ENCODE measurements around the gene GPR141.

Gene GPR141

DNA sequence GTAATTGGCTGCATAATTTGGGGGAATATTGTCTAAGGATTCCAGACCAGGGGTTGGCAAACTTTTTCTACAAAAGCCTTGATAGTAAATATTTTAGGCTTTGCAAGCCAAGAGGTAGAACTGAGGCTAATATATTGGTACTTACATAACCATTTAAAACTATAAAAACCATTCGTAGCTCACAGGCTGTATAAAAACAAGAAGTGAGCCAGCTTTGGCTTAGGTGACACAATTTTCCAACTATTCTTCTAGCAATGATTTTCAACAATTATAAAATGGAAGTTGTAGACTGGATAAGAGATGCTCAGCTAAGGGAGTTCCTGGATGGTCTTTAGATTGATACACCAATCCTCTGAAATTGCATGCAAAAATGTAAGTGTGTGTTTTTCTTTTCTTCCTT lies 1.4 kb downstream of the GPR141 start:
- ChIA-PET CTCF (interaction anchor here (0.6 to 1.9 kb wide), 3 partner anchors 10 to 126 kb away, joined by 3 to 9 read pairs (median 3); no protein-coding TSS in a partner anchor), POLR2A (interaction anchor here (0.6 to 1.7 kb wide), 2 partner anchors 9 to 15 kb away, joined by 4 read pairs; no protein-coding TSS in a partner anchor)
- Histone ChIP-seq H3K36me3 (ENCODE audit: control insufficient read depth in 4 of 4, insufficient read depth in 4 of 4, low read length in 3 of 4) (peaks cover 0 to 7% (median 0%) of the 10 kb centered on the region in 4 experiments), H3K9me3 (ENCODE audit: control extremely low read depth in 1 of 5, control insufficient read depth in 4 of 5, insufficient read depth in 2 of 5, low read depth in 1 of 5, low read length in 4 of 5) (peaks cover 0 to 3% (median 0%) of the 10 kb centered on the region in 5 experiments), H3K4me3 (ENCODE audit: control insufficient read depth in 1 of 7, extremely low read depth in 1 of 7, insufficient read depth in 4 of 7, low read depth in 2 of 7, low read length in 6 of 7) (peak overlapping the region in 6 of 7 experiments; percentile 54 to 72 (median 67)), H3K4me1 (ENCODE audit: control extremely low read depth in 1 of 4, control insufficient read depth in 4 of 4, insufficient read depth in 4 of 4, low read length in 3 of 4) (peaks cover 12 to 60% (median 35%) of the 10 kb centered on the region in 4 experiments), H3K27ac (ENCODE audit: insufficient read depth in 1 of 2, low read depth in 1 of 2, low read length in 2 of 2, poor library complexity in 1 of 2, severe bottlenecking in 2 of 2) (peak overlapping the region; percentile 62 to 76), H3K27me3 (replicated peaks in 2 of 5; ENCODE audit: control insufficient read depth in 4 of 5, insufficient read depth in 5 of 5, low read length in 4 of 5) (no peaks in the 10 kb centered on the region)
- WGBS (ENCODE audit: insufficient coverage) = no CpG with 5 or more reads among the region's 1 CpG
- DNase-seq = no peak

DNA sequence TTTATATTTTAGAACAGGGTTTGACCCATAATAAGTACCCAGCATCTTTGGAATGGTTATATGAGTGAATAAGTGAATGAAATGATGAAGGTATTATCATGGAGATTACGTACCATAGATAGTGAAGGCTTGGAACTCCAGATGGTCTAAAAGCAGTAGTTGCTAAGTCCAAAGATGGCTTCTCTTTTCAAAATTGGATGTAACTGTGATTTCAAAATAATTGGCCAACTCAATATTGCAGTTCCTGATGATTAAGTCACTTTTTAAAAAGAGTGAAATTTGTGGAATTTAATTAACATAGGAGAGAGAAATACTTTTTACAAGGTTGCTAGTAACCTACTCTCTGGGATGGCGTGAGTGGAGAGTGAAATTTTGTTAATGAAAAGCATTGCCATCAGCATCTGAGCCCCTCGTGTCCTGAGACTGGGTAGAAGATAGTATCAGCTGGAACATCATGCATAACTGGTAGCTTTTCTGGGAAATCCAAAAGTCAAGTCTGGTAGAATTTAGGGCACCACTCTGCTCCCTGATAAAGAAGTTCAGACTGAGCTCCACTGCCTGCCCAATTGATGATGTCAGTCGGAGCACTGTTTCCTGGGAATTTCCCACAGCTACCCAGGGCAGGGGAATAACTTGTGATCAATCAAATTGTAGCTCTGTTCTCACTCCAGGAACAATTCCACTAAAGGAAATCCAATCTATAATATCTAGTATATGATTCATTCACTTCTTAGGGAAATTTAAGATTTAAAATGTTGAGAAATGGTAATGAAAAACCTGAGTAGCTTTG lies 3.2 kb downstream of the GPR141 start:
- H3K9me3 ChIP-seq (ENCODE audit: control extremely low read depth in 1 of 5, control insufficient read depth in 4 of 5, insufficient read depth in 2 of 5, low read depth in 1 of 5, low read length in 4 of 5) = peaks cover 0 to 6% (median 0%) of the 10 kb centered on the region in 5 experiments
- ChIA-PET POLR2A (no interaction called here), CTCF (interaction anchor here (0.7 to 1.9 kb wide), 7 partner anchors 8 to 1501 kb away, joined by 3 to 9 read pairs (median 3); no protein-coding TSS in a partner anchor)
- H3K4me1 ChIP-seq (ENCODE audit: control extremely low read depth in 1 of 4, control insufficient read depth in 4 of 4, insufficient read depth in 4 of 4, low read length in 3 of 4) = peaks cover 12 to 62% (median 32%) of the 10 kb centered on the region in 4 experiments
- peak overlapping the region in 3 of 7 experiments; percentile 22 to 72 (median 54) for H3K4me3 ChIP-seq (ENCODE audit: control insufficient read depth in 1 of 7, extremely low read depth in 1 of 7, insufficient read depth in 4 of 7, low read depth in 2 of 7, low read length in 6 of 7)
- DNase-seq = no peak
- WGBS (ENCODE audit: insufficient coverage) = 82% methylated on average over 4 of the region's 4 CpGs
- H3K27me3 ChIP-seq (replicated peaks in 2 of 5; ENCODE audit: control insufficient read depth in 4 of 5, insufficient read depth in 5 of 5, low read length in 4 of 5) = no peaks in the 10 kb centered on the region
- no peak overlapping the region for H3K27ac ChIP-seq (ENCODE audit: insufficient read depth in 1 of 2, low read depth in 1 of 2, low read length in 2 of 2, poor library complexity in 1 of 2, severe bottlenecking in 2 of 2)
- H3K36me3 ChIP-seq (ENCODE audit: control insufficient read depth in 4 of 4, insufficient read depth in 4 of 4, low read length in 3 of 4) = peaks cover 0 to 7% (median 0%) of the 10 kb centered on the region in 4 experiments

DNA sequence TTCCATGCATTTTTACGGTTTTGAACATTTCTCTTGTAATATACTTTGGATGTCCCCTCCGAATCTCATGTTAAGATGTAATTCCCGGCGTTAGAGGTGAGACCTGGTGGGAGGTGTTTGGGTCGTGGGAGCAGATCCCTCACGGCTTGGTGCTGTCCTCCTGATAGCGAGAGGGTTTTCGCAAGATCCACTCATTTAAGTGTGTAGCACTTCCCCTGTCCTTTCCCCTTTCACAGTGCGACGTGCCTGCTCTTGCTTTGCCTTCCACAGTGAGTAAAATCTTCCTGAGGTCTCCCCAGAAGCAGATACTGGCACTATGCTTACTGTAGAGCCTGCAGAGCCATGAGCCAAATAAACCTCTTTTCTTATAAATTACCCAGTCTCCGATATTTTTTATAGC lies 6.6 kb downstream of the GPR141 start:
- POLR2A ChIA-PET = no interaction called here
- H3K9me3 ChIP-seq (ENCODE audit: control extremely low read depth in 1 of 5, control insufficient read depth in 4 of 5, insufficient read depth in 2 of 5, low read depth in 1 of 5, low read length in 4 of 5) = peaks cover 0 to 8% (median 0%) of the 10 kb centered on the region in 5 experiments
- peak overlapping the region in 4 of 7 experiments; percentile 2 to 77 (median 44) for H3K4me3 ChIP-seq (ENCODE audit: control insufficient read depth in 1 of 7, extremely low read depth in 1 of 7, insufficient read depth in 4 of 7, low read depth in 2 of 7, low read length in 6 of 7)
- WGBS (ENCODE audit: insufficient coverage) = 69% methylated on average over 9 of the region's 11 CpGs
- CTCF ChIA-PET = no interaction called here
- peaks cover 0 to 9% (median 3%) of the 10 kb centered on the region in 4 experiments for H3K36me3 ChIP-seq (ENCODE audit: control insufficient read depth in 4 of 4, insufficient read depth in 4 of 4, low read length in 3 of 4)
- peaks cover 0 to 49% (median 21%) of the 10 kb centered on the region in 4 experiments for H3K4me1 ChIP-seq (ENCODE audit: control extremely low read depth in 1 of 4, control insufficient read depth in 4 of 4, insufficient read depth in 4 of 4, low read length in 3 of 4)
- peak overlapping the region in 1 of 2 experiments; percentile 20 for H3K27ac ChIP-seq (ENCODE audit: insufficient read depth in 1 of 2, low read depth in 1 of 2, low read length in 2 of 2, poor library complexity in 1 of 2, severe bottlenecking in 2 of 2)
- peak in 1 of 3 donors; percentile 26 for DNase-seq
- H3K27me3 ChIP-seq (replicated peaks in 2 of 5; ENCODE audit: control insufficient read depth in 4 of 5, insufficient read depth in 5 of 5, low read length in 4 of 5) = no peaks in the 10 kb centered on the region

DNA sequence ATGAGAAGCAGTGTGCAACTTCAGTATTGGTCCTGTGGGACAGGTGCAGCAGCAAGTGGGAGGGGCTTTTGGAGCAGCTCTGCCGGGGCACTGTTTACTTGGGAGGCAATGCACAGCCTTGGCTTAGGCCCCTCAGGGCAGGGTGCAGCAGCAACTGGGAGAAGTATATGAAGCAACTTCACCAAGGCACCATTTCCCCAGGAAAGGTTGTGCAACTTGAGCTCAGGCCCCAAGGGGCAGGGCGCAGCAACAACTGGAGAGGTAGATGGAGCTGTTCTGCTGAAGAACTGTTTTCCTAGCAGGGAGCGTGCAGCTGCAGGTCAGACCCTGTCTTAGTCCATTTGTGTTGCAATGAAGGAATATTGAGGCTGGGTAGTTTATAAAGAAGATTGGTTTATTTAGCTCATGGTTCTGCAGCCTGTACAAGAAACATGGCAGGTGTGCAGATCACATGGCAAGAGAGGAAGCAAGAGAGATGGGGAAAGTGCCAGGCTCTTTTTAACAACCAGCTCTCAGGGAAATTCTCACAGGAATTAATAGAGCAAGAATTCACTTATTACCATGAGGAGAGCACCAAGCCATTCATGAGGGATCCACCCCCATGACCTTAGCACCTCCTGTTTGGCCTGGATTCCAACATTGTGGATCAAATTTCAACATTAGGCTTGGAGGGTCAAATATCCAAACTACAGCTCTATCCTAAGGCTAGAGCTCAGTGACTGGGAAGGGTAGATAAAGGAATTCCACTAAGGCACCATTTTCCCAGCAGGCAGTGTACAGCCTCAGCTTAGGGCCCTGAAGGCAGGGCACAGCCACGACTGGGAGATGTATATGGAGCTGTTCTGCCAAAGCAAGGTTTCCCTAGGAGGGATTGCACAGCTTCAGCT lies 10.9 kb downstream of the GPR141 start:
- no peak for DNase-seq
- Histone ChIP-seq H3K27ac (ENCODE audit: insufficient read depth in 1 of 2, low read depth in 1 of 2, low read length in 2 of 2, poor library complexity in 1 of 2, severe bottlenecking in 2 of 2) (no peak overlapping the region), H3K4me1 (ENCODE audit: control extremely low read depth in 1 of 4, control insufficient read depth in 4 of 4, insufficient read depth in 4 of 4, low read length in 3 of 4) (peaks cover 0 to 22% (median 15%) of the 10 kb centered on the region in 4 experiments), H3K4me3 (ENCODE audit: control insufficient read depth in 1 of 7, extremely low read depth in 1 of 7, insufficient read depth in 4 of 7, low read depth in 2 of 7, low read length in 6 of 7) (peak overlapping the region in 2 of 7 experiments; percentile 23 to 28), H3K9me3 (ENCODE audit: control extremely low read depth in 1 of 5, control insufficient read depth in 4 of 5, insufficient read depth in 2 of 5, low read depth in 1 of 5, low read length in 4 of 5) (peaks cover 0 to 5% (median 0%) of the 10 kb centered on the region in 5 experiments), H3K27me3 (replicated peaks in 2 of 5; ENCODE audit: control insufficient read depth in 4 of 5, insufficient read depth in 5 of 5, low read length in 4 of 5) (no peaks in the 10 kb centered on the region), H3K36me3 (ENCODE audit: control insufficient read depth in 4 of 4, insufficient read depth in 4 of 4, low read length in 3 of 4) (peaks cover 0 to 6% (median 4%) of the 10 kb centered on the region in 4 experiments)
- WGBS (ENCODE audit: insufficient coverage) = 80% methylated on average over 2 of the region's 4 CpGs
- POLR2A ChIA-PET = interaction anchor here (0.7 to 1.4 kb wide), 3 partner anchors 10 to 14 kb away, joined by 3 to 4 read pairs (median 3); no protein-coding TSS in a partner anchor
- CTCF ChIA-PET = interaction anchor here (0.8 to 2.9 kb wide), 7 partner anchors 9 to 39 kb away, joined by 3 to 9 read pairs (median 3); no protein-coding TSS in a partner anchor

- Histone ChIP-seq H3K4me3 (ENCODE audit: control insufficient read depth in 1 of 7, extremely low read depth in 1 of 7, insufficient read depth in 4 of 7, low read depth in 2 of 7, low read length in 6 of 7) (no peak overlapping the region), H3K27ac (ENCODE audit: insufficient read depth in 1 of 2, low read depth in 1 of 2, low read length in 2 of 2, poor library complexity in 1 of 2, severe bottlenecking in 2 of 2) (no peak overlapping the region), H3K36me3 (ENCODE audit: control insufficient read depth in 4 of 4, insufficient read depth in 4 of 4, low read length in 3 of 4) (peaks cover 0 to 6% (median 4%) of the 10 kb centered on the region in 4 experiments), H3K27me3 (replicated peaks in 2 of 5; ENCODE audit: control insufficient read depth in 4 of 5, insufficient read depth in 5 of 5, low read length in 4 of 5) (no peaks in the 10 kb centered on the region), H3K4me1 (ENCODE audit: control extremely low read depth in 1 of 4, control insufficient read depth in 4 of 4, insufficient read depth in 4 of 4, low read length in 3 of 4) (peaks cover 13 to 31% (median 22%) of the 10 kb centered on the region in 4 experiments), H3K9me3 (ENCODE audit: control extremely low read depth in 1 of 5, control insufficient read depth in 4 of 5, insufficient read depth in 2 of 5, low read depth in 1 of 5, low read length in 4 of 5) (no peaks in the 10 kb centered on the region)
- ChIA-PET CTCF (no interaction called here), POLR2A (no interaction called here)
- WGBS (ENCODE audit: insufficient coverage) = 94% methylated on average over 3 of the region's 4 CpGs
- DNase-seq = peak in 2 of 3 donors; percentile 33 to 36
These were observed 14.7 kb downstream of the GPR141 start for GRCh38 chr7:37698276-37698675.

GRCh38 chr7:37698782-37699181 lies 15.2 kb downstream of the GPR141 start:
- ChIA-PET POLR2A (no interaction called here), CTCF (no interaction called here)
- WGBS (ENCODE audit: insufficient coverage) = 100% methylated on average over 1 of the region's 2 CpGs

More at GRCh38 chr7:37698782-37699181, 15.2 kb downstream of the GPR141 start:
- Histone ChIP-seq H3K9me3 (ENCODE audit: control extremely low read depth in 1 of 5, control insufficient read depth in 4 of 5, insufficient read depth in 2 of 5, low read depth in 1 of 5, low read length in 4 of 5) (no peaks in the 10 kb centered on the region), H3K4me1 (ENCODE audit: control extremely low read depth in 1 of 4, control insufficient read depth in 4 of 4, insufficient read depth in 4 of 4, low read length in 3 of 4) (peaks cover 15 to 30% (median 23%) of the 10 kb centered on the region in 4 experiments), H3K4me3 (ENCODE audit: control insufficient read depth in 1 of 7, extremely low read depth in 1 of 7, insufficient read depth in 4 of 7, low read depth in 2 of 7, low read length in 6 of 7) (no peak overlapping the region), H3K27ac (ENCODE audit: insufficient read depth in 1 of 2, low read depth in 1 of 2, low read length in 2 of 2, poor library complexity in 1 of 2, severe bottlenecking in 2 of 2) (no peak overlapping the region), H3K36me3 (ENCODE audit: control insufficient read depth in 4 of 4, insufficient read depth in 4 of 4, low read length in 3 of 4) (peaks cover 0 to 6% (median 4%) of the 10 kb centered on the region in 4 experiments), H3K27me3 (replicated peaks in 2 of 5; ENCODE audit: control insufficient read depth in 4 of 5, insufficient read depth in 5 of 5, low read length in 4 of 5) (no peaks in the 10 kb centered on the region)
- DNase-seq = no peak
